Right lobe of liver (tissue), 6 donors: ENCODE results near the gene CCDC6. TPM values are rescaled to one million over a fixed set of nuclear protein-coding genes. Genes with fewer than 3 reads are reported as not detected.
"Not testable (repeated sequence)": the region's sequence is repeated elsewhere in the genome, so short reads cannot be mapped to it uniquely, and the experiment has no call there.

Experiments used
- ATAC-seq, 4 donors: fragments of 200-7000 bp; cut with Tn5 transposase; one replicate each; pipeline ENCODE4 v1.9.1; 2020; ENCODE audit warnings: mild to moderate bottlenecking in 4 of 4, moderate library complexity in 4 of 4
- DNase-seq, 3 donors: peaks; one replicate each; pipeline ENCODE4 v3.0.0-alpha.2; 2020
- H3K27ac ChIP-seq, 3 donors: fragments of 200-600 bp; one replicate each; pipeline ENCODE4 v1.8.0; 2022
- H3K27me3 ChIP-seq, 2 donors: fragments of 200-600 bp; one replicate each; pipeline ENCODE4 v1.8.0; 2022
- H3K36me3 ChIP-seq, 4 donors: fragments of 200-600 bp; sonication (generic) in 1 of 4; one replicate each; pipeline versions ENCODE4 v1.5.1 to v1.8.0; 2017 to 2022; ENCODE audit warnings: control low read depth in 1 of 4
- H3K4me1 ChIP-seq, 4 donors: fragments of 200-600 bp; sonication (generic) in 1 of 4; one replicate each; pipeline versions ENCODE4 v1.5.1 to v1.8.0; 2017 to 2022; ENCODE audit warnings: control low read depth in 1 of 4
- H3K4me3 ChIP-seq, 3 donors: fragments of 200-600 bp; one replicate each; pipeline ENCODE4 v1.8.0; 2022
- H3K9me3 ChIP-seq, 4 donors: fragments of 200-600 bp; sonication (generic) in 1 of 4; one replicate each; pipeline versions ENCODE4 v1.5.1 to v1.8.0; 2017 to 2022; ENCODE audit warnings: control low read depth in 1 of 4
- POLR2A ChIP-seq: fragments of 450-650 bp; IDR thresholded peaks from one replicate; pipeline ENCODE4 v1.6.1; 2017; ENCODE audit warnings: antibody characterized with exemption, mild to moderate bottlenecking
- WGBS: methylation state at CpG from one replicate; pipeline ENCODE4 v1.1.6; 2018; ENCODE audit warnings: low coverage, low lambda C conversion rate; ENCODE audit not compliant: insufficient coverage; ENCODE audit errors: missing lambda C conversion rate; 5-methylcytosine and 5-hydroxymethylcytosine counted together
- intact Hi-C, 2 donors: fragments of 100-400 bp; cut with DNase I; formaldehyde crosslinking; loops; one replicate each; pipeline versions ENCODE4 v1.11.2 to v1.14.1; 2022
- total RNA-seq, 6 experiments: library from RNA; depleted of rRNA in 2 of 6; stranded (reverse); fragments of >200 nt in 2 of 6; fragmentation: NEBNext Ultra II Directional in 3 of 6; extraction: Animal tissue kit (Norgen Biotek cat#: 25700) in 3 of 6; gene quantifications; one replicate each; pipeline versions ENCODE4 v1.1.0 to v1.2.4, GENCODE V29; 2016 to 2023
- TF ChIP-seq, protein P1 (sequence below), 4 donors: fragments of 200-600 bp in 3 of 4; fragments of 450-650 bp in 1 of 4; IDR thresholded peaks; one replicate each; pipeline versions ENCODE4 v1.5.1 to v1.8.0; 2016 to 2022; ENCODE audit warnings: antibody characterized with exemption in 4 of 4, mild to moderate bottlenecking in 2 of 4
- donor health status: DM: no; HTN: yes; CAD: no.
- donor health status: DM: no; HTN: no; CAD: no.
- donor health status: DM: no; HTN: no; CAD: no.
- donor health status: DM: no; HTN: yes; CAD: no.
- donor health status: DM: no; HTN: yes; CAD: no.

Gene CCDC6
- total RNA-seq, 6 experiments from 2014 or later: 9.2 to 20.4 (median 14.8) TPM

GRCh38 chr10:59888781-59889435, 17.4 kb downstream of the CCDC6 start:
- Histone ChIP-seq H3K27me3 (no peaks in the 10 kb centered on the region), H3K4me1 (no peaks in the 10 kb centered on the region), H3K9me3 (no peaks in the 10 kb centered on the region), H3K36me3 (no peaks in the 10 kb centered on the region), H3K27ac (no peak overlapping the region), H3K4me3 (no peak overlapping the region)
- 96% methylated on average over 4 of the region's 4 CpGs for WGBS
- intact Hi-C loops: no loop called here
- no peak for TF ChIP-seq POLR2A
- no peak for ATAC-seq
- no peak for DNase-seq

- H3K27me3 ChIP-seq: no peaks in the 10 kb centered on the region
- WGBS: 100% methylated on average over 5 of the region's 6 CpGs
- DNase-seq (no peak), ATAC-seq (no peak)
- TF ChIP-seq, protein P1, sequence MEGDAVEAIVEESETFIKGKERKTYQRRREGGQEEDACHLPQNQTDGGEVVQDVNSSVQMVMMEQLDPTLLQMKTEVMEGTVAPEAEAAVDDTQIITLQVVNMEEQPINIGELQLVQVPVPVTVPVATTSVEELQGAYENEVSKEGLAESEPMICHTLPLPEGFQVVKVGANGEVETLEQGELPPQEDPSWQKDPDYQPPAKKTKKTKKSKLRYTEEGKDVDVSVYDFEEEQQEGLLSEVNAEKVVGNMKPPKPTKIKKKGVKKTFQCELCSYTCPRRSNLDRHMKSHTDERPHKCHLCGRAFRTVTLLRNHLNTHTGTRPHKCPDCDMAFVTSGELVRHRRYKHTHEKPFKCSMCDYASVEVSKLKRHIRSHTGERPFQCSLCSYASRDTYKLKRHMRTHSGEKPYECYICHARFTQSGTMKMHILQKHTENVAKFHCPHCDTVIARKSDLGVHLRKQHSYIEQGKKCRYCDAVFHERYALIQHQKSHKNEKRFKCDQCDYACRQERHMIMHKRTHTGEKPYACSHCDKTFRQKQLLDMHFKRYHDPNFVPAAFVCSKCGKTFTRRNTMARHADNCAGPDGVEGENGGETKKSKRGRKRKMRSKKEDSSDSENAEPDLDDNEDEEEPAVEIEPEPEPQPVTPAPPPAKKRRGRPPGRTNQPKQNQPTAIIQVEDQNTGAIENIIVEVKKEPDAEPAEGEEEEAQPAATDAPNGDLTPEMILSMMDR (IDR thresholded peaks at IDR 0.05): no peak
- TF ChIP-seq POLR2A: no peak
- H3K4me3 ChIP-seq: no peak overlapping the region
- no peak overlapping the region for H3K27ac ChIP-seq
- no peaks in the 10 kb centered on the region for H3K4me1 ChIP-seq
- intact Hi-C loops: no loop called here
- no peaks in the 10 kb centered on the region for H3K36me3 ChIP-seq
- H3K9me3 ChIP-seq: no peaks in the 10 kb centered on the region
These were observed 18.2 kb downstream of the CCDC6 start for GRCh38 chr10:59887972-59888640.

DNA sequence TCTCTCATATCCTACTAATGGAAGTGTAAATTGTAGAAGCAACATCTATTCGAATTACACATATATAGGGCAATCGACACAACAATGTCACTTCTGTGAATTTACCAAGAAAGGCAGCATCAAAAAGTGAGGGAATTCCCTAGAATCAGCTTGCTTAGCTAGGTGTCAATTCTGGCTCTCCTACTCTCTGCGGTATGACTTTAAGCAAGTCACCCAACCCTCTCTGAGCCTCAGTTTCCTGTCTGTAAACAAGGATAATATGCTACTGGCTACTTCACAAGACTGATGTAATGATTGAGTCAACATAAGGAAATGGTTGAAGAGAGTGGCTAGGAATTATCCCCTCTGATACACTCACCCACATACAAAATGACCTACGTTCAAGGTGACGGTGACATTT, 19.4 kb downstream of the CCDC6 start:
- DNase-seq (no peak), ATAC-seq (no peak)
- no peak overlapping the region for H3K4me3 ChIP-seq
- H3K27ac ChIP-seq: no peak overlapping the region
- TF ChIP-seq, protein P1 (IDR thresholded peaks at IDR 0.05): no peak
- TF ChIP-seq POLR2A: no peak
- 57% methylated on average over 5 of the region's 5 CpGs for WGBS
- H3K27me3 ChIP-seq: no peaks in the 10 kb centered on the region
- H3K9me3 ChIP-seq: no peaks in the 10 kb centered on the region
- no peaks in the 10 kb centered on the region for H3K4me1 ChIP-seq
- no peaks in the 10 kb centered on the region for H3K36me3 ChIP-seq
- intact Hi-C loops: no loop called here

GRCh38 chr10:59885430-59886134, 20.8 kb downstream of the CCDC6 start:
- intact Hi-C loops: no loop called here
- DNase-seq (no peak), ATAC-seq (peak; percentile 40 to 70 (median 50))
- H3K27ac ChIP-seq: no peak overlapping the region
- no peaks in the 10 kb centered on the region for H3K27me3 ChIP-seq
- TF ChIP-seq, protein P1 (IDR thresholded peaks at IDR 0.05): no peak
- TF ChIP-seq POLR2A: no peak
- H3K36me3 ChIP-seq: no peaks in the 10 kb centered on the region
- no peaks in the 10 kb centered on the region for H3K4me1 ChIP-seq
- H3K4me3 ChIP-seq: no peak overlapping the region
- no peaks in the 10 kb centered on the region for H3K9me3 ChIP-seq
- 48% methylated on average over 7 of the region's 8 CpGs for WGBS

GRCh38 chr10:59884893-59885292, 21.5 kb downstream of the CCDC6 start:
- H3K4me3 ChIP-seq, H3K36me3 ChIP-seq, intact Hi-C loops, H3K27me3 ChIP-seq, H3K27ac ChIP-seq, DNase-seq, H3K9me3 ChIP-seq, H3K4me1 ChIP-seq, ATAC-seq: not testable (repeated sequence)
- WGBS: 88% methylated on average over 7 of the region's 8 CpGs
